Neuronal stem cell (in vitro differentiated cells): ENCODE data around the gene ZSWIM1.

Experiments used
- DNase-seq: peaks from one replicate; pipeline ENCODE4 v3.0.0-alpha.2; 2013; ENCODE audit warnings: low spot score
- H2AFZ ChIP-seq: one replicate; pipeline ENCODE4 v1.6.1; 2013; ENCODE audit warnings: mild to moderate bottlenecking, low read length, inconsistent platforms
- H2AK5ac ChIP-seq: 2 replicates; pipeline ENCODE4 v1.6.1; 2013; ENCODE audit warnings: low read depth, mild to moderate bottlenecking, inconsistent platforms, low read length, moderate library complexity, mixed read lengths
- H2BK120ac ChIP-seq: 2 replicates; pipeline ENCODE4 v1.6.1; 2013; ENCODE audit warnings: low read depth, mild to moderate bottlenecking, inconsistent platforms, low read length, moderate library complexity, mixed read lengths
- H2BK12ac ChIP-seq: one replicate; pipeline ENCODE4 v1.6.1; 2013; ENCODE audit warnings: low read length, inconsistent platforms
- H2BK15ac ChIP-seq: 2 replicates; pipeline ENCODE4 v1.6.1; 2013; ENCODE audit warnings: mild to moderate bottlenecking, low read length, inconsistent platforms, mixed read lengths
- H2BK5ac ChIP-seq: one replicate; pipeline ENCODE4 v1.6.1; 2013; ENCODE audit warnings: inconsistent platforms, mild to moderate bottlenecking, low read length, moderate library complexity
- H3K14ac ChIP-seq: one replicate; pipeline ENCODE4 v1.6.1; 2013; ENCODE audit warnings: low read length, inconsistent platforms
- H3K18ac ChIP-seq: 2 replicates; pipeline ENCODE4 v1.6.1; 2013; ENCODE audit warnings: low read length, inconsistent platforms
- H3K23ac ChIP-seq: 2 replicates; pipeline ENCODE4 v1.6.1; 2013; ENCODE audit warnings: low read depth, mild to moderate bottlenecking, mixed read lengths, low read length, inconsistent platforms; ENCODE audit not compliant: poor library complexity
- H3K27ac ChIP-seq: replicated peaks from 3 replicates; pipeline ENCODE4 v1.5.1; 2013; ENCODE audit warnings: low read length, inconsistent platforms
- H3K27me3 ChIP-seq, 3 experiments: 2 replicates each; pipeline ENCODE4 v1.6.1; 2013; ENCODE audit warnings: low read length in 3 of 3, mild to moderate bottlenecking in 2 of 3, inconsistent platforms in 1 of 3, low read depth in 1 of 3, mixed read lengths in 1 of 3, moderate library complexity in 1 of 3; ENCODE audit not compliant: control insufficient read depth in 3 of 3, insufficient read depth in 3 of 3
- H3K36me3 ChIP-seq, 2 donors: replicated peaks in 1 of 2; 2 replicates each; pipeline ENCODE4 v1.6.1; 2013; ENCODE audit warnings: low read length in 2 of 2; ENCODE audit not compliant: control insufficient read depth in 2 of 2, insufficient read depth in 2 of 2
- H3K4ac ChIP-seq: 2 replicates; pipeline ENCODE4 v1.6.1; 2013; ENCODE audit warnings: inconsistent platforms, mild to moderate bottlenecking, low read length, moderate library complexity
- H3K4me1 ChIP-seq, 2 donors: 1 replicate in 1 of 2; 2 replicates in 1 of 2; pipeline ENCODE4 v1.6.1; 2013; ENCODE audit warnings: low read length in 2 of 2, low read depth in 1 of 2; ENCODE audit not compliant: control insufficient read depth in 2 of 2, insufficient read depth in 1 of 2
- H3K4me2 ChIP-seq: one replicate; pipeline ENCODE4 v1.6.1; 2013; ENCODE audit warnings: mild to moderate bottlenecking, low read length, inconsistent platforms; ENCODE audit not compliant: insufficient read depth, poor library complexity, severe bottlenecking
- H3K4me3 ChIP-seq, 2 donors: 2 replicates each; pipeline ENCODE4 v1.5.1; 2013; ENCODE audit warnings: low read length in 2 of 2, mild to moderate bottlenecking in 2 of 2, inconsistent platforms in 1 of 2, moderate library complexity in 1 of 2
- H3K79me1 ChIP-seq: one replicate; pipeline ENCODE4 v1.6.1; 2013; ENCODE audit warnings: low read depth, mild to moderate bottlenecking, inconsistent platforms, low read length, moderate library complexity
- H3K9ac ChIP-seq: one replicate; pipeline ENCODE4 v1.6.1; 2013; ENCODE audit warnings: mild to moderate bottlenecking, low read depth, low read length, inconsistent platforms; ENCODE audit not compliant: poor library complexity
- H3K9me3 ChIP-seq, 2 donors: replicated peaks in 1 of 2; 2 replicates each; pipeline versions ENCODE3 to v1.6.1; 2013; ENCODE audit warnings: low read length in 2 of 2, mild to moderate bottlenecking in 2 of 2, inconsistent platforms in 1 of 2, low read depth in 1 of 2, mixed read lengths in 1 of 2, moderate library complexity in 1 of 2; ENCODE audit not compliant: control insufficient read depth in 2 of 2, insufficient read depth in 1 of 2
- H4K8ac ChIP-seq: one replicate; pipeline ENCODE4 v1.6.1; 2013; ENCODE audit warnings: low read depth, mild to moderate bottlenecking, inconsistent platforms, low read length, moderate library complexity
- H4K91ac ChIP-seq: one replicate; pipeline ENCODE4 v1.6.1; 2013; ENCODE audit warnings: low read length, low read depth, mild to moderate bottlenecking, inconsistent platforms; ENCODE audit not compliant: poor library complexity
- whole genome bisulfite sequencing, 2 donors: extraction: QIAGEN DNeasy Blood & Tissue Kit; methylation state at CpG; one replicate each; pipeline ENCODE4 v1.1.7; 2013; ENCODE audit warnings: missing lambda C conversion rate in 2 of 2, mixed read lengths in 1 of 2; ENCODE audit not compliant: insufficient read length in 2 of 2, insufficient replicate concordance in 1 of 2; ENCODE audit errors: extremely low coverage in 2 of 2; 5-methylcytosine and 5-hydroxymethylcytosine counted together

Gene ZSWIM1

DNA sequence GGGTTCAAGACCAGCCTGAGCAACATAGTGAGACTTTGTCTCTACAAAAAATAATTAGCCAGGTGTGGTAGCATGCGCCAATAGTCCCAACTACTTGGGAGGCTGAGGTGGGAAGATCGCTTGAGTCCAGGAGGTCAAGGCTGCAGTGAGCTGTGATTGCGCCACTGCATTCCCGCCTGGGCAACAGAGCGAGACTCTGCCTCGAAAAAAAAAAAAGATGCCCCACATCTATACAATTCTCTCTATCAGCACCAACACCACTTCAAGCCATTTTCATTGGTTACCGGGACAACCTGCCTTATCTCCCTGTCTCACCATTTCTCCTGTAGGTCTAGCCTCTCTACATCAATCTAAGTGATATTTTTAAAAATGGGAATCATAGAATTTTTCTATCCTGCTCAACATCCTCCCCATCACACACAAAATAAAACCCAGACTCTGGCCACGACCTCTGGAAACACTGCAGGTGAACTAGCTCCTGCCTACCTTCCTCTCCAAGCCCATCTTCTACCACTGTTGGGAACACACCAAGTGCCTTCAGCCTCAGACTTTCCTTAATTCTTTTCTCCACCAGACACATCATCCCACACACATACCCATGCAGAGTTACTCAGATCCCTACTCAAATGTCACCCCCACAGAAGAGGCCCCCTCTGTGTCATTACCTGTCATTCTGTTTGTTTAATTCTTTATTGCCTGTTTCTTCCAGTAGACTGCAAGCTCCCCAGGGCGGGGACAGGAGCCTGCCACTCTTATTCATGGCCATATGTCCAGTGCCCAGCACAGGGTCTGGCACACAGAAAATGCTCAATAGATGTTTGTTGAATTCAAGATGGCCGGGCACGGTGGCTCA is 40.5 kb downstream of the ZSWIM1 start:
- peaks cover 0 to 3% (median 0%) of the 10 kb centered on the region in 3 experiments for H3K27me3 ChIP-seq
- H2BK15ac ChIP-seq, result no peak overlapping the region
- H3K23ac ChIP-seq, result no peak overlapping the region
- no peaks in the 10 kb centered on the region for H3K9me3 ChIP-seq
- no peak overlapping the region for H3K4me3 ChIP-seq
- no CpG with 5 or more reads among the region's 11 CpGs for WGBS, 2 donors
- no peak for DNase-seq
- H3K36me3 ChIP-seq, result no peaks in the 10 kb centered on the region
- no peak overlapping the region for H2AFZ ChIP-seq
- H2BK5ac ChIP-seq, result no peak overlapping the region
- no peak overlapping the region for H2AK5ac ChIP-seq
- no peak overlapping the region for H3K27ac ChIP-seq
- H2BK120ac ChIP-seq, result no peak overlapping the region
- no peaks in the 10 kb centered on the region for H3K79me1 ChIP-seq
- H3K4me1 ChIP-seq, result peaks cover 9 to 10% of the 10 kb centered on the region in 2 donors
- H3K9ac ChIP-seq, result no peak overlapping the region
- H3K4ac ChIP-seq, result no peak overlapping the region
- no peak overlapping the region for H3K18ac ChIP-seq
- H4K91ac ChIP-seq, result no peak overlapping the region
- H4K8ac ChIP-seq, result no peak overlapping the region
- no peak overlapping the region for H3K14ac ChIP-seq
- H3K4me2 ChIP-seq, result no peak overlapping the region
- no peak overlapping the region for H2BK12ac ChIP-seq

DNA sequence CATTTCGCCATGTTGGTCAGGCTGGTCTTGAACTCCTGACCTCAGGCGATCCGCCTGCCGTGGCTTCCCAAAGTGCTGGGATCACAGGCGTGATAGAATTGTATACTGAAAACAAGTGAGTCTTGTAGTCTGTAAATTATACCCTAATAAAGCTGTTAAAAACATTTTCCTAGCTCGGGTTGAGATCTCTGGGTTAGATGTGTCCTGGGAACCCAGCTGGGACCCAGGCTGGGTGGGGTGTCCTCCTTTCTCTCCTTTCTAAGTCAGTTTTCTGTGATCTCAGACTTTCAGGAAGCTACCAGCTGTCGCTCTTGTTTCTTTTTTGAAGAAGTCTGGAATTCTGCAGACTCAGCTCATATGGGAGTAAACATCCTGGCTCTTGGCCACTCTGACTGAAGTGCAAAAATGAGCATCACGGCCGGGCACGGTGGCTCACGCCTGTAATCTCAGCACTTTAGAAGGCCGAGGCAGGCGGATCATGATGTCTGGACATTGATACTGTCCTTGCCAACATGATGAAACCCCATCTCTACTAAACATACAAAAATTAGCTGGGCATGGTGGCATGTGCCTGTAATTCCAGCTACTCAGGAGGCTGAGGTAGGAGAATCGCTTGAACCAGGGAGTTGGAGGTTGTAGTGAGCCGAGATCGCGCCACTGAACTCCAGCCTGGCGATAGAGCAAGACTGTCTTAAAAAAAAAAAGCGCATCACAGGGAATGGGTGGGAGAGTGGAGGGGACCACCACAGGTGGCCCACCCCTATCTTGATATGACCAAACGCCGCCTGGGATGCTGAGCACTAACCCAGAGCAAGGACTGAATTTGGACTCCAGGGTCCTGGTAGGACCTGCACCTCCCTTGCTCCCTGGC is 43.6 kb downstream of the ZSWIM1 start:
- Histone ChIP-seq H2BK15ac (no peak overlapping the region), H3K9me3 (no peaks in the 10 kb centered on the region), H2BK12ac (no peak overlapping the region), H2AK5ac (no peak overlapping the region), H3K4ac (no peak overlapping the region), H3K23ac (no peak overlapping the region), H3K79me1 (no peaks in the 10 kb centered on the region), H3K4me3 (no peak overlapping the region), H2BK5ac (no peak overlapping the region), H3K4me1 (peaks cover 5 to 9% of the 10 kb centered on the region in 2 donors), H3K27ac (no peak overlapping the region), H3K27me3 (peaks cover 0 to 3% (median 0%) of the 10 kb centered on the region in 3 experiments), H3K4me2 (no peak overlapping the region), H2AFZ (peak overlapping the region; percentile 63), H3K14ac (no peak overlapping the region), H3K18ac (peak overlapping the region; percentile 44), H3K36me3 (no peaks in the 10 kb centered on the region), H3K9ac (no peak overlapping the region), H2BK120ac (no peak overlapping the region), H4K8ac (no peak overlapping the region), H4K91ac (no peak overlapping the region)
- WGBS, 2 donors, result no CpG with 5 or more reads among the region's 21 CpGs
- DNase-seq, result no peak

- H2AFZ ChIP-seq, result peak overlapping the region; percentile 25
- H2BK120ac ChIP-seq, result no peak overlapping the region
- no peak overlapping the region for H2AK5ac ChIP-seq
- no peak overlapping the region for H3K4me2 ChIP-seq
- H4K8ac ChIP-seq, result no peak overlapping the region
- no CpG with 5 or more reads among the region's 9 CpGs for WGBS, 2 donors
- no peak overlapping the region for H2BK12ac ChIP-seq
- no peaks in the 10 kb centered on the region for H3K9me3 ChIP-seq
- no peak for DNase-seq
- H3K27ac ChIP-seq, result peak overlapping the region; percentile 47
- H2BK5ac ChIP-seq, result no peak overlapping the region
- H3K27me3 ChIP-seq, result peaks cover 0 to under 1% (median 0%) of the 10 kb centered on the region in 3 experiments
- no peaks in the 10 kb centered on the region for H3K79me1 ChIP-seq
- peak overlapping the region; percentile 76 for H3K23ac ChIP-seq
- no peak overlapping the region for H3K4ac ChIP-seq
- no peak overlapping the region for H3K9ac ChIP-seq
- no peak overlapping the region for H4K91ac ChIP-seq
- no peak overlapping the region for H3K4me3 ChIP-seq
- peak overlapping the region; percentile 59 for H3K18ac ChIP-seq
- H2BK15ac ChIP-seq, result no peak overlapping the region
- H3K14ac ChIP-seq, result no peak overlapping the region
- H3K4me1 ChIP-seq, result peaks cover 2 to 9% of the 10 kb centered on the region in 2 donors
- H3K36me3 ChIP-seq, result no peaks in the 10 kb centered on the region
These were observed 44.9 kb downstream of the ZSWIM1 start for GRCh38 chr20:45925821-45926506.
